Smooth muscle cell (in vitro differentiated cells): ENCODE measurements around the gene FSD1L. TPM values are rescaled to one million over a fixed set of nuclear protein-coding genes. Genes with fewer than 3 reads are reported as not detected.

Experiments
- DNase-seq: peaks from one replicate; lab custom pipeline; 2025; ENCODE audit not compliant: unreplicated experiment; lab: John Stamatoyannopoulos, UW
- H2AFZ ChIP-seq: fragments of 200-600 bp; sonication (generic); 2 replicates; pipeline ENCODE4 v1.6.0; 2016; ENCODE audit warnings: antibody characterized with exemption, low read depth, mild to moderate bottlenecking
- H3F3A ChIP-seq: fragments of 200-600 bp; sonication (generic); 2 replicates; pipeline ENCODE4 v1.6.0; 2017; ENCODE audit warnings: antibody characterized with exemption, low read depth
- H3K27ac ChIP-seq: fragments of 200-600 bp; sonication (generic); 2 replicates; pipeline ENCODE4 v1.5.1; 2016; ENCODE audit warnings: low read depth, mild to moderate bottlenecking
- H3K27me3 ChIP-seq: fragments of 200-600 bp; sonication (generic); 2 replicates; pipeline ENCODE4 v1.6.1; 2016; ENCODE audit warnings: low read depth, mild to moderate bottlenecking
- H3K36me3 ChIP-seq: fragments of 200-600 bp; sonication (generic); 2 replicates; pipeline ENCODE4 v1.5.1; 2016; ENCODE audit warnings: low read depth
- H3K4me1 ChIP-seq: fragments of 200-600 bp; sonication (generic); 2 replicates; pipeline ENCODE4 v1.5.1; 2016; ENCODE audit warnings: low read depth
- H3K4me2 ChIP-seq: fragments of 200-600 bp; sonication (generic); 2 replicates; pipeline ENCODE4 v1.6.0; 2016; ENCODE audit warnings: mild to moderate bottlenecking
- H3K4me3 ChIP-seq: fragments of 200-600 bp; sonication (generic); 2 replicates; pipeline ENCODE4 v1.5.1; 2016; ENCODE audit warnings: mild to moderate bottlenecking
- H3K79me2 ChIP-seq: fragments of 200-600 bp; sonication (generic); 2 replicates; pipeline ENCODE4 v1.6.0; 2016; ENCODE audit warnings: low read depth, mild to moderate bottlenecking
- H3K9ac ChIP-seq: fragments of 200-600 bp; sonication (generic); 2 replicates; pipeline ENCODE4 v1.6.0; 2016; ENCODE audit warnings: low read depth
- H3K9me3 ChIP-seq: fragments of 200-600 bp; sonication (generic); replicated peaks from 2 replicates; pipeline ENCODE4 v1.5.1; 2016; ENCODE audit warnings: low read depth
- H4K20me1 ChIP-seq: fragments of 200-600 bp; sonication (generic); 2 replicates; pipeline ENCODE4 v1.6.0; 2016; ENCODE audit warnings: low read depth
- CTCF ChIP-seq: fragments of 200-600 bp; sonication (generic); IDR thresholded peaks from 2 replicates; pipeline ENCODE4 v1.5.1; 2017; ENCODE audit warnings: borderline replicate concordance, mild to moderate bottlenecking, antibody characterized with exemption; ENCODE audit not compliant: insufficient read depth, poor library complexity, severe bottlenecking
- WGBS: methylation state at CpG from one replicate; pipeline ENCODE4 v1.1.7; 2016; ENCODE audit warnings: low lambda C conversion rate; 5-methylcytosine and 5-hydroxymethylcytosine counted together
- polyA plus RNA-seq: library from polyadenylated mRNA; unstranded; fragments of >200 nt; fragmentation: Nextera tagmentation; extraction: Ambion mirVana; gene quantifications from 2 replicates; pipeline ENCODE4 v1.2.1, GENCODE V29; 2016
- total RNA-seq: library from RNA; depleted of rRNA; stranded (reverse); fragments of >200 nt; gene quantifications from 2 replicates; pipeline ENCODE4 v1.2.3, GENCODE V29; 2014

FSD1L gene
- total and polyA plus RNA-seq, 2 experiments from 2014 or later = 1.0 to 7.5 TPM

GRCh38 chr9:105500108-105500766, 52.4 kb downstream of the FSD1L start:
- no peak for TF ChIP-seq CTCF
- 90% methylated on average over 2 of the region's 2 CpGs for WGBS
- peaks cover 19% of the 10 kb centered on the region for H3K79me2 ChIP-seq
- H4K20me1 ChIP-seq = peaks cover 70% of the 10 kb centered on the region
- peaks cover 8% of the 10 kb centered on the region for H3K4me1 ChIP-seq
- no peaks in the 10 kb centered on the region for H3F3A ChIP-seq
- H3K9me3 ChIP-seq = no peaks in the 10 kb centered on the region
- H3K27me3 ChIP-seq = no peaks in the 10 kb centered on the region
- no peak overlapping the region for H2AFZ ChIP-seq
- no peak overlapping the region for H3K4me2 ChIP-seq
- no peak overlapping the region for H3K9ac ChIP-seq
- peaks cover 3% of the 10 kb centered on the region for H3K36me3 ChIP-seq
- no peak overlapping the region for H3K27ac ChIP-seq
- no peak overlapping the region for H3K4me3 ChIP-seq
- DNase-seq = no peak

- H3K9me3 ChIP-seq = no peaks in the 10 kb centered on the region
Measured at GRCh38 chr9:105501414-105501813, 53.6 kb downstream of the FSD1L start.

GRCh38 chr9:105502276-105502675, 54.4 kb downstream of the FSD1L start:
- Histone ChIP-seq H3K36me3 (peaks cover 6% of the 10 kb centered on the region), H3K79me2 (peaks cover 12% of the 10 kb centered on the region), H3K9ac (no peak overlapping the region), H3K4me1 (peaks cover 8% of the 10 kb centered on the region), H4K20me1 (peaks cover 61% of the 10 kb centered on the region), H3K4me3 (no peak overlapping the region), H3K4me2 (no peak overlapping the region), H2AFZ (no peak overlapping the region), H3K27ac (no peak overlapping the region), H3F3A (no peaks in the 10 kb centered on the region), H3K9me3 (no peaks in the 10 kb centered on the region), H3K27me3 (no peaks in the 10 kb centered on the region)
- DNase-seq = no peak
- no peak for TF ChIP-seq CTCF
- WGBS = 79% methylated on average over 2 of the region's 2 CpGs

More at GRCh38 chr9:105501414-105501813, 53.6 kb downstream of the FSD1L start:
- no peak overlapping the region for H3K9ac ChIP-seq
- H3K36me3 ChIP-seq = peaks cover 3% of the 10 kb centered on the region
- H3K27me3 ChIP-seq = no peaks in the 10 kb centered on the region
- no peak overlapping the region for H3K4me2 ChIP-seq
- DNase-seq = no peak
- H3F3A ChIP-seq = no peaks in the 10 kb centered on the region
- peaks cover 68% of the 10 kb centered on the region for H4K20me1 ChIP-seq
- H3K4me1 ChIP-seq = peaks cover 8% of the 10 kb centered on the region
- TF ChIP-seq CTCF = no peak
- H3K4me3 ChIP-seq = no peak overlapping the region
- peaks cover 19% of the 10 kb centered on the region for H3K79me2 ChIP-seq
- no peak overlapping the region for H2AFZ ChIP-seq
- H3K27ac ChIP-seq = no peak overlapping the region
- WGBS = 95% methylated on average over 4 of the region's 4 CpGs

GRCh38 chr9:105503881-105504280, 56.0 kb downstream of the FSD1L start:
- peaks cover 8% of the 10 kb centered on the region for H3K4me1 ChIP-seq
- H3K9me3 ChIP-seq = no peaks in the 10 kb centered on the region
- TF ChIP-seq CTCF = no peak
- H3K27me3 ChIP-seq = no peaks in the 10 kb centered on the region
- H3F3A ChIP-seq = no peaks in the 10 kb centered on the region
- no peak for DNase-seq
- no peaks in the 10 kb centered on the region for H3K79me2 ChIP-seq
- no peak overlapping the region for H3K4me2 ChIP-seq
- no peak overlapping the region for H3K27ac ChIP-seq
- peaks cover 6% of the 10 kb centered on the region for H3K36me3 ChIP-seq
- H4K20me1 ChIP-seq = peaks cover 46% of the 10 kb centered on the region
- H3K4me3 ChIP-seq = no peak overlapping the region
- no peak overlapping the region for H3K9ac ChIP-seq
- no peak overlapping the region for H2AFZ ChIP-seq
